Daoy (cell line): Measurements from ENCODE around the gene CPEB2. TPM values are rescaled to one million over a fixed set of nuclear protein-coding genes. Genes with fewer than 3 reads are reported as not detected.

Experiments used
- DNase-seq: peaks from one replicate; pipeline ENCODE4 v3.0.0-alpha.2; 2015; ENCODE audit warnings: low read depth
- total RNA-seq: library from RNA; depleted of rRNA; stranded (reverse); fragments of >200 nt; shearing (Covaris generic); gene quantifications from 2 replicates; pipeline ENCODE4 v1.2.3, GENCODE V29; 2014; rRNA removed

CPEB2 gene
- 1.1 and 3.3 TPM in 2 replicates for total RNA-seq

- peak; percentile 95 for DNase-seq
Observed at GRCh38 chr4:15001869-15002658, at the start of gene CPEB2. CPEB2 (plus strand) TSS chr4:15002481; CDS start chr4:15002674, 193 bp downstream.

GRCh38 chr4:14958436-14958835 is 43.8 kb upstream of the CPEB2 start:
- no peak for DNase-seq

- no peak for DNase-seq
Observed at GRCh38 chr4:14961292-14961691, 41.0 kb upstream of the CPEB2 start.

- DNase-seq, result no peak
Observed at GRCh38 chr4:14965071-14965470, 37.2 kb upstream of the CPEB2 start.

GRCh38 chr4:14967982-14968381 is 34.3 kb upstream of the CPEB2 start:
- DNase-seq, result no peak

- no peak for DNase-seq
Observed at GRCh38 chr4:14977830-14978229, 24.5 kb upstream of the CPEB2 start.

- DNase-seq, result no peak
Observed at GRCh38 chr4:14984448-14984847, 17.8 kb upstream of the CPEB2 start.

- DNase-seq, result no peak
Observed at GRCh38 chr4:14985161-14985560, 17.1 kb upstream of the CPEB2 start.

- no peak for DNase-seq
Observed at GRCh38 chr4:14985843-14986242, 16.4 kb upstream of the CPEB2 start.

GRCh38 chr4:14987054-14987453 is 15.2 kb upstream of the CPEB2 start:
- DNase-seq, result no peak

GRCh38 chr4:14990484-14990883 is 11.8 kb upstream of the CPEB2 start:
- DNase-seq, result no peak

- DNase-seq, result peak; percentile 8
Observed at GRCh38 chr4:14994242-14994641, 8.0 kb upstream of the CPEB2 start.

GRCh38 chr4:15001248-15001868 is 923 bp upstream of the CPEB2 start:
- DNase-seq, result peak; percentile 67

GRCh38 chr4:15002659-15003400 is 549 bp downstream of the CPEB2 start:
- DNase-seq, result peak; percentile 75

GRCh38 chr4:15003401-15003890 is 1.2 kb downstream of the CPEB2 start:
- DNase-seq, result no peak

- peak; percentile 41 for DNase-seq
Observed at GRCh38 chr4:15003891-15004738, 1.8 kb downstream of the CPEB2 start.

GRCh38 chr4:15004739-15005301 is 2.5 kb downstream of the CPEB2 start:
- DNase-seq, result peak; percentile 74

GRCh38 chr4:15005474-15006115 is 3.3 kb downstream of the CPEB2 start:
- DNase-seq, result no peak

GRCh38 chr4:15006416-15007024 is 4.2 kb downstream of the CPEB2 start:
- DNase-seq, result no peak

- DNase-seq, result no peak
Observed at GRCh38 chr4:15007201-15007600, 4.9 kb downstream of the CPEB2 start.
